Right forelimb (tissue), 1 donor: ENCODE data around the gene RTEL1.
"Not testable (repeated sequence)": the region's sequence is repeated elsewhere in the genome, so short reads cannot be mapped to it uniquely, and the experiment has no call there.

ENCODE experiments used
- DNase-seq: peaks from one replicate; pipeline ENCODE4 v3.0.0-alpha.2; 2018

RTEL1 gene

DNA sequence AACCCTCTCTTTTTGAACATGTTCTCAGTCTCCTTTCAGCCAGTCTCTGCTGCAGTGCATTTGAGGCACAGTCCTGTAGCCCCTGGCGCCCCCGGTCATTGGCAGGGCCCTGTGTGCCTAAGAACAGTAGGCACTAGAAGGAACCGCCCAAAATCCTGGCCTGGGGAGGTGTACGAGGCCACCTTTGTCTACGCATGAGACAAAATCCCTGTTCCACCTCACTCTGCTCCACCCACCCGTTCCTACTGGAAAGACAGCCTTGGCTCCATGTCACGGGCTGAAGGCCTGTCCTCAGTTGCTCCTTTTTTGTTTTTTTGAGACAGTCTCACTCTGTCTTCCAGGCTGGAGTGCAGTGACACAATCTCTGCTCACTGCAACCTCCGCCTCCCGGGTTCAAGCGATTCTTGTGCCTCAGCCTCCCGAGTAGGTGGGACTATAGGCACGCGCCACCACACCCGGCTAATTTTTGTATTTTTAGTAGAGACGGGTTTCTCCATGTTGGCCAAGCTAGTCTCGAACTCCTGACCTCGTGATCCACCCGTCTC lies 72.1 kb downstream of the RTEL1 start:
- DNase-seq: not testable (repeated sequence)

DNA sequence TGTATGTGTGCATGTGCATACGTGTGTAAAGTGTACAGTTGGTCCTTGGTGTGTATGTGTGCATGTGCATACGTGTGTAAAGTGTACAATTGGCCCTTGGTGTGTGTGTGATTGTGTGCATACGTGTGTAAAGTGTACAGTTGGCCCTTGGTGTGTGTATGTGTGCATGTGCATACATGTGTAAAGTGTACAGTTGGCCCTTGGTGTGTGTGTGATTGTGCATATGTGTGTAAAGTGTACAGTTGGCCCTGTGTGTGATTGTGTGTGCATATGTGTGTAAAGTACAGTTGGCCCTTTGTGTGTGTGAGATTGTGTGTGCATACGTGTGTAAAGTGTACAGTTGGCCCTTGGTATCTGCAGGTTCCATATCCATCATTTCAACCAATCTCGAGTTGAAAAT lies 73.3 kb downstream of the RTEL1 start:
- DNase-seq: no peak

DNA sequence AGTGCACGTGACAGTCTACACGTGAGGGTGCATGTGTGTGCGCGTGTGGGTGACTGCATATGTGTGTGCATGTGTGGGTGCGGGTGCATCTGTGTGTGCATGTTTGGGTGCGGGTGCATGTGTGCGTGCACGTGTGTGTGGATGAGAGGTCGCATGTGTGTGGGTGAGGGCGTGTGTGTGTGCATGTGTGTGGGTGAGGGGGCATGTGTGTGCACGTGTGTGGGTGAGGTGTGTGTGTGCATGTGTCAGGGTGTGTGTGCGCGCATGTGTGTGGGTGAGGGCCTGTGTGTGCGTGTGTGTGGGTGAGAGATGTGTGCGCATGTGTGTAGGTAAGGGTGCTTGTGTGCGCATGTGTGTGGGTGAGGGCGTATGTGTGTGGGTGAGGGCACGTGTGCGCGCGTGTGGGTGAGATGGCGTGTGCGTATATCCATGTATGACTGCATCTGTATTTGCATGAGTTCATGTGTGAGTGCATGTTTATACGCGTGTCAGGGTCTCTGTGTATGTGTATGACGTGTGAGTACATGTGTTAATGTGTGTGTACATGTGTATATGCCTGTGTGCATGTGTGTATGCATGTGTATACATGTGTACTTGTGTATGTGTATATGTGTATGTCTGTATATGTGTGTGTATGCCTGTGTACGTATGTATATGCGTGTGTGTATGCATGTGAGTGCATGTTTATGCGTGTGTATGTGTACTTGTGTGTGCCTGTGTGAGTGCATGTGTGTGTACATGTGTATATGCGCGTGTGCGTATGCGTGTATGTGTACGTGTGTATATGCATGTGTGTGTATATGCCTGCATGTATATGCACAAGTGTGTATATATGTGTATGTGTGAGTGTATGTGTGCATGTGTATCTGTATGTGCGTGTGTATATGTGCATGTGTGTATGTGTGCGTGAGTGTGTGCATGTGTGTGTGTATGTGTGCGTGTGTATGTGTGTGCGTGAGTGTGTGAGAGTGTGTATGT lies 74.3 kb downstream of the RTEL1 start:
- no peak for DNase-seq

DNA sequence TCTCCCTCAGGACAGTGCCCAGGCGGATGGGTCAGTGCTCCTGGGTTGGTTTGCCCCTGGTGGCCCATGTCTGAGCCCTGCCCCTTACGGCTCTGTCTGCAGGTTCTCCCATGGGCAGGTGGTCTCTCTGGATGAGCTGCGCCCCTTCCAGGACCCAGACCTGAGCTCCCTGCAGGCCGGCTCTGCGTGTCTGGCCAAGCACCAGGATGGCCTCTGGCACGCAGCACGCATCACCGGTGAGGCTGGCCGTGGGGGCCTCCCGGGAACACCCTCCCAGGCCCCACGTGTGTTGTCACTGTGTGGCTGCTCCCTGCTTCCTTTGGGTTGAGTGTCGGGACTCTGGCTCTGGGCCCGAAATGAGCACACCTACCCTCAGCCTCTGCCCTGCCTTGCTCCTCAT lies 75.0 kb downstream of the RTEL1 start:
- no peak for DNase-seq

DNA sequence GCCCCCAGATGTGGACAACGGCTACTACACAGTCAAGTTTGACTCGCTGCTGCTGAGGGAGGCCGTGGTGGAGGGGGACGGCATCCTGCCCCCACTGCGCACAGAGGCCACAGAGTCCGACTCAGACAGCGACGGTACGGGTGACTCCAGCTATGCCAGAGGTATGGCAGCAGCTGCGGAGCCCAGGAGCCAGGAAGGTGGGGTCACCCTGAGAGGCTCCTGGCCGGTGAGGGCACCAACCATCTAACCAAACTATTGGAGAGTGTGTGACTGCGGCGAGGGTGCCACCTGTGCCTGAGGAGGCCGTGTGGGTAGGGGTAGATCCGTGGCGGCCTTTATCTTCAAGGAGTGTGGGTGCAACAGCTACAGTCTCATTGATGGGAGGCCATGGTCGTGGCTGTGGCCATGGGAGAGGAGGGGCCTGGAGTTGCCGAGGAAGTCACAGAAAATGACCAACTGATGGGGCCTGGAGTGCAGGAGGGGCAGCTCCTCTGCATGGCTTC lies 75.5 kb downstream of the RTEL1 start:
- no peak for DNase-seq

DNA sequence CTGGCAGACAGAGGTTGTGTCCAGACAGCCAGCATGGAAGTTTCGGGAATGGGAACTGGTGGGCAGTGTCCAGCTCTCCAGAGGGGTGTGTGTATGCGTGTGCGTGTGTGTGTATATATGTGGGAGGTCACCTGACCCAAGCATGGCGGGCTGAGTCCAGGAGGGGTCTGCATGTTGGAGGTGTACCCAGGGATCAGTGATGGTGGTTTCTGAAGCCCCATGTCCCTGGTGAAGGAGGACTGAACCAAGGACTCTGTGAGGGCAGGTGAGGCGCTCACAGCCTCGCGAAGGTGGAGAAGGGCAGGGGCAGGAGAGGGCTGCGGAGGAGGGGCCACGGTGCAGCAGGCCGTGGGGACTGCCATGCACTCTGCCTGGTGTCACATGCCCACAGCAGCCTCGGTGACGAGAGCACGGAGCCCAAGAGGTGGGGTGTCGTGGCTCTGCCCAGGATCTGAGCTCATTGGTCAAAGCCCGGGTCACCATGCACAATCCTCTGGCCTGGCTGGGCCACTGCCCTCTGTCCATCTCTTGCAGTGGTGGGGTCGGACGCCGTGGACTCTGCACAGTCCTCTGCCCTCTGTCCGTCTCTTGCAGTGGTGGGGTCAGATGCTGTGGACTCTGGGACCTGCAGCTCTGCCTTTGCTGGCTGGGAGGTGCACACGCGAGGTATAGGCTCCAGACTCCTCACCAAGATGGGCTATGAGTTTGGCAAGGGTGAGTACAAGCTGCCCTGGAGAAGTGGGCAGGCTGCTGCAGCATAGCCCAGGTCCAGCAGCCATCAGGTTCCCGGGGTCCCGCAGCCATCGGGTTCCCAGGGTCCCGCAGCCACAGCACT lies 76.2 kb downstream of the RTEL1 start:
- DNase-seq: no peak

DNA sequence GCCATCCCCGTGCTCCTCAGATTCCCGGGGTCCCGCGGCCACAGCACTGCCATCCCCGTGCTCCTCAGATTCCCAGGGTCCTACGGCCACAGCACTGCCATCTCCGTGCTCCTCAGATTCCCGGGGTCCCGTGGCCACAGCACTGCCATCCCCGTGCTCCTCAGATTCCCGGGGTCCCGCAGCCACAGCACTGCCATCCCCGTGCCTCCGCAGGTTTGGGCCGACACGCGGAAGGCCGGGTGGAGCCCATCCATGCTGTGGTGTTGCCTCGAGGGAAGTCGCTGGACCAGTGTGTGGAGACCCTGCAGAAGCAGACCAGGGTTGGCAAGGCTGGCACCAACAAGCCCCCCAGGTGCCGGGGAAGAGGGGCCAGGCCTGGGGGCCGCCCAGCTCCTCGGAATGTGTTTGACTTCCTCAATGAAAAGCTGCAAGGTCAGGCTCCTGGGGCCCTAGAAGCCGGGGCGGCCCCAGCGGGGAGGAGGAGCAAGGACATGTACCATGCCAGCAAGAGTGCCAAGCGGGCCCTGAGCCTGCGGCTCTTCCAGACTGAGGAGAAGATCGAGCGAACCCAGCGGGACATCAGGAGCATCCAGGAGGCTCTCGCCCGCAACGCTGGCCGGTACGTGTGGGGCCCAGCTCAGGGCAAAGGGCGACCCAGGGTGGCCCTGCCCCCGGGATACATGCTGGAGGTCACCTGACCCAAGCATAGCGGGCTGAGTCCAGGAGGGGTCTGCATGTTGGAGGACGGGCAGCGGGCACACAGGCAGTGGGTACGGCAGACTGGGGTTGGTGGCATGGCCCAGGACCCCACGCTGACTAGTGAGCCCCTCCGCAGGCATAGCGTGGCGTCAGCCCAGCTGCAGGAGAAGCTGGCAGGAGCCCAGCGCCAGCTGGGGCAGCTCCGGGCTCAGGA lies 77.1 kb downstream of the RTEL1 start:
- DNase-seq: no peak

DNA sequence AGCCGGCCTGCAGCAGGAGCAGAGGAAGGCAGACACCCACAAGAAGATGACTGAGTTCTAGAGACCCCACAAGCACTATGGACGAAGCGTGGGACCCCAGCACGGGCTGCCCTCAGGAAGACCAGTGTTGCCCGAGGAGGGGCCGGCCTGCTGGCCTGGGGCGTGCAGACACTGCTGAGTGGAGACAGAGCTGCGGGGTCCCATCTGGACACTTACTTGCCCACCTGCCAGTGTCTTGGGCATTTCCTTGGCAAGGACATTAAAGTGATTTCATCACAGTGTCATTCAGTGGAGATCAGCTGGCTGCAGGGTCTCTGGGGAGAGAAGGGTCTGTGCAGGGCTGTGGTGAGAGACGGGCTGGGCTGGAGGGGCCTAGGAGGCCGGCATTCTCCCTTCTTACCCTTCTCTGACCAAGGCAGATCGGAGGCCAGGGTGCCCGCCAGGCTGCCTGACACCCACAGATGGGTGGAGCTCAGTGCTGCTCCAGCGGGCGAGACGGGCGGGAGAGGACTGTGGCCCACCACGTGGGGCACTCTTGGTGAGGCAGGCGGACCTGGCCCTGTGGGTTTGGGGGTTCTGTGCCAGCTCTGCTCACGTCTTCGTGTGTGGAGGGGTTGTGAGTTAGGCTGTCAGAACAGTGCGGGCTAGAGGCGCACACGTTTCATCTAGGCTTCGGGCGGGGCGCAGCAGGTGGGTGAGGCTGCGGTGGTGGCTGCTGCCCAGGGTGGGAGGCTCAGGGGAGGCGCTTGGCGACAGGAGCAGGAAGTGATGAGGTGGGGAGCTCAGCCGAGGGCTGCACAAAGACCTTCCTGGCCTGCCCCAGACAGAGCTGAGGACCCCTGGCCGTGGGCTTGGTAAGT lies 78.0 kb downstream of the RTEL1 start, which contains the start of gene LIME1:
LIME1 (plus strand) TSS at position 806 of the 860 bp plus-strand sequence. CDS start 886 bp downstream, outside the sequence.
- DNase-seq: no peak

DNA sequence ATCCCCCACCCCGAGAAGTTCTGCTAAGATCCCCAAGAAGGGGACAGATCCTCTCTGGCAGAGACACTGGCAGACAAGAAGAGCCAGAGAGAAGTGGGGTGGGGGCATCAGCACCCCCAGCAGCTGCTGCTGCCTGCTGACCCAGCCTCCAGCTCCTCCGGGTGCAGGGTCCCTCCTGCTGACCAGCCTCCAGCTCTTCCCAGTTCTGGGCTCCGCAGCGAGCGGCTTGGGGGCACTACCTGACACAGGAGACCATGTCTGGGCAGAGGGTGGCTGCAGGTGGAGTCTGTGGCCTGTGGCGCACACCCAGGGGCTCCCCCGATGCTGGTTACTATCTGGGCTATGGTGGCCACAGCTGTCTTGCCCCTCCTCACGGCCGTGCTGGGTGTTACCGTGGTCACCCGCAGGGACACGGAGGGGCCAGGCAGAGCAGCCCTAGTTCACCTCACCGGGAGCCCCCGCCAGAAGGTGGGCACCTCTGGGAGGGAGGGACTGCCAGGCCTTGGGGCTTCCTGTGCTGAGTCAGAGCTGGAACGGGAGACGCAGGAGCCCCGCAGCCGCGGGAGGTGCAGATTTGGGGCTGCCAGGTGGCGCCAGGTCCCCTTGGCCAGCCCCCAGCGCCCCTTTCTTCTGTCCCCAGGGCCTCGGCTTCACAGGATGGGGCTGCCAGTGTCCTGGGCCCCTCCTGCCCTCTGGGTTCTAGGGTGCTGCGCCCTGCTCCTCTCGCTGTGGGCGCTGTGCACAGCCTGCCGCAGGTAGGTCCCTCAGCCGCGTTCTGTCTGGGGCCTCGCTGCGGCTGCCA lies 79.0 kb downstream of the RTEL1 start:
- no peak for DNase-seq

DNA sequence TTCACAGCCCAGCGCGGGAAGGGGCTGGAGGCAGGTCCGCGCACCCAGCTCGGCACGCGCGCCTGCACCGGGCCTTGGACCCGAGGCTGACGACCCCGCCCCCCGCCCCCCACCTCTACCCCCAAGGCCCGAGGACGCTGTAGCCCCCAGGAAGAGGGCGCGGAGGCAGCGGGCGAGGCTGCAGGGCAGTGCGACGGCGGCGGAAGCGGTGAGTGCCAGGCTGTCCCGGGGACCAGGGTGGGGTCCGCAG lies 79.5 kb downstream of the RTEL1 start:
- no peak for DNase-seq

DNA sequence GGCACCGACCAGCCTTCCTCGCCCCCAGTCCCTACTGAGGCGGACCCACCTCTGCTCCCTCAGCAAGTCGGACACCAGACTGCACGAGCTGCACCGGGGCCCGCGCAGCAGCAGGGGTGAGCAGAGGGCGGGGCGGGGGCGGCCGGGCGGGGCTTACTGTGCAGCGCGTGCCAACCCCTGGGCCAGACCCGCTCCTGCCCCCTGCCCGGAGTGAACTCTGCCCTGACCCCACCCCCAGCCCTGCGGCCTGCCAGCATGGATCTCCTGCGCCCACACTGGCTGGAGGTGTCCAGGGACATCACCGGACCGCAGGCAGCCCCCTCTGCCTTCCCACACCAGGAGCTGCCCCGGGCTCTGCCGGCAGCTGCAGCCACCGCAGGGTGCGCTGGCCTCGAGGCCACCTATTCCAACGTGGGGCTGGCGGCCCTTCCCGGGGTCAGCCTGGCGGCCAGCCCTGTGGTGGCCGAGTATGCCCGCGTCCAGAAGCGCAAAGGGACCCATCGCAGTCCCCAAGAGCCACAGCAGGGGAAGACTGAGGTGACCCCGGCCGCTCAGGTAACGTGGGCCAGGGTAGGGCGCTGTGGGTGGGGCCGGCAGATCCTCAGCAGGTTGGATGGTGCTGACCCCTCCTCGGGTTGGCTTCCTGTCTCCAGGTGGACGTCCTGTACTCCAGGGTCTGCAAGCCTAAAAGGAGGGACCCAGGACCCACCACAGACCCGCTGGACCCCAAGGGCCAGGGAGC lies 80.0 kb downstream of the RTEL1 start:
- no peak for DNase-seq

DNA sequence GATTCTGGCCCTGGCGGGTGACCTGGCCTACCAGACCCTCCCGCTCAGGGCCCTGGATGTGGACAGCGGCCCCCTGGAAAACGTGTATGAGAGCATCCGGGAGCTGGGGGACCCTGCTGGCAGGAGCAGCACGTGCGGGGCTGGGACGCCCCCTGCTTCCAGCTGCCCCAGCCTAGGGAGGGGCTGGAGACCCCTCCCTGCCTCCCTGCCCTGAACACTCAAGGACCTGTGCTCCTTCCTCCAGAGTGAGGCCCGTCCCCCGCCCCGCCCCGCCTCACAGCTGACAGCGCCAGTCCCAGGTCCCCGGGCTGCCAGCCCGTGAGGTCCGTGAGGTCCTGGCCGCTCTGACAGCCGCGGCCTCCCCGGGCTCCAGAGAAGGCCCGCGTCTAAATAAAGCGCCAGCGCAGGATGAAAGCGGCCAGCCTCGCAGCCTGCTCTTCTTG lies 80.6 kb downstream of the RTEL1 start:
- peak; percentile 72 for DNase-seq

DNA sequence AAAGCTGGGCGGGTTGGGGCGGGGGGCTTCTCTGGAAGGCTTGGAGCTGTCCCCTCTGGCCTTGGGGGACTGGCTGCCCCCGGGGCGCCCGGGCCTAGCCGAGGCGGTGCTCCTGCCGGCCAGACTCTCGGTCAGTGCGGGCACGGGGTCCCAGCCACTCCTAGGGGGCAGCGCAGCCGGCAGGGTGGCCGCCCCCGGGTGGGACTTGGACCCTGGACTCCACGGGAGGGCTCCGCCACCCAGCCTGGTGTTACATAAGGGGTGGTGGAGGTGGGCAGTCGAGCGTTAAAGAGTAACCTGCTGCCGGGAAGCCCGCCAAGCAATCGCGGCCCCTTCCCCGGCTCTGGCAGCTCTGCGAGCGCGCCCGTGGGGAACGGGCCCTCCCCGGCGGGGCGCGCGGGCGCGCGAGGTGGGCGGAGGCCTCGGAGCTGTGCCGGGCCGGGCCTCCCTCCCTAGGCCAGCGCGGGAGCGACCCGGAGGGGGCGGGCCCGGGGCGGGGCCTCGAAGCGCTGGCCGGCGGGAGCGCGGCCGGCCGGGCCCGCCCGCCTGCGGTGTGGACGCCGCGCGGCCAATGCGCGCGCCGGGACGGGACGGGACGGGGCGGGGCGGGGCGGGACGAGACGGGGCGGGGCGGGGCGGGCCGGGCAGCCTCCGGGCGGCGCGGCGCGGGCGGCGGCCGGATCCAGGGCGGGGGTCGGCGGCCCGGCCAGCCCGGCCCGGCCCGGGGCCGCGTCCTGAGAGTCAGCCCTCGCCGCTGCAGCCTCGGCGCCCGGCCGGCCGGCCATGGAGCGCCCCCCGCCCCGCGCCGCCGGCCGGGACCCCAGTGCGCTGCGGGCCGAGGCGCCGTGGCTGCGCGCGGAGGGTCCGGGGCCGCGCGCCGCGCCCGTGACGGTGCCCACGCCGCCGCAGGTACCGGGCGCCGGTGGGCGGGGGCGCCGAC lies 81.3 kb downstream of the RTEL1 start, which contains the start of gene SLC2A4RG:
SLC2A4RG (plus strand) TSS at position 647 of the 940 bp plus-strand sequence; CDS start at position 784, 137 bp downstream.
- DNase-seq: peak; percentile 84

DNA sequence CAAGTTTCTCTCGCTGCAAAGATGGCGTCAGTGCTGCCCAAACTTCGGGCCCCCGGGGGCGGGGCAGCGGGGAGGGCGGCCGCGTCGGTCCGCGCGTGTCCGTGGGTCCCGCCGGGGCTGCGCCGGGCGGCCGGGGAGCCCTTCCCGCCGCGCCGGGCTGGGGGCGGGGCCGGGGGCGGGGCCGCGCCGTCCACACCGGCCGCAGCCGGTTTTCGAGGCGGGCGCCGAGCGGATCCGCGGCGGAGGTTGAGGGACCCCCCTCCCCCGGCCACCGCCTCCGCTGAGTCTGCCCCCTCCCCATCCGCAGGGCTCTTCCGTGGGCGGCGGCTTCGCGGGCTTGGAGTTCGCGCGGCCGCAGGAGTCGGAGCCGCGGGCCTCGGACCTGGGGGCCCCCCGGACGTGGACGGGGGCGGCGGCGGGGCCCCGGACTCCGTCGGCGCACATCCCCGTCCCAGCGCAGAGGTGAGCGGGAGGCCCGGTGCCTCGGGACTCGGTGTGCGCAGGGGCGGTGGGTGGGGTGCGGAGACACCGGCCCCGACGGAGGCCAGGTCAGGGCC lies 82.0 kb downstream of the RTEL1 start:
- peak; percentile 70 for DNase-seq

DNA sequence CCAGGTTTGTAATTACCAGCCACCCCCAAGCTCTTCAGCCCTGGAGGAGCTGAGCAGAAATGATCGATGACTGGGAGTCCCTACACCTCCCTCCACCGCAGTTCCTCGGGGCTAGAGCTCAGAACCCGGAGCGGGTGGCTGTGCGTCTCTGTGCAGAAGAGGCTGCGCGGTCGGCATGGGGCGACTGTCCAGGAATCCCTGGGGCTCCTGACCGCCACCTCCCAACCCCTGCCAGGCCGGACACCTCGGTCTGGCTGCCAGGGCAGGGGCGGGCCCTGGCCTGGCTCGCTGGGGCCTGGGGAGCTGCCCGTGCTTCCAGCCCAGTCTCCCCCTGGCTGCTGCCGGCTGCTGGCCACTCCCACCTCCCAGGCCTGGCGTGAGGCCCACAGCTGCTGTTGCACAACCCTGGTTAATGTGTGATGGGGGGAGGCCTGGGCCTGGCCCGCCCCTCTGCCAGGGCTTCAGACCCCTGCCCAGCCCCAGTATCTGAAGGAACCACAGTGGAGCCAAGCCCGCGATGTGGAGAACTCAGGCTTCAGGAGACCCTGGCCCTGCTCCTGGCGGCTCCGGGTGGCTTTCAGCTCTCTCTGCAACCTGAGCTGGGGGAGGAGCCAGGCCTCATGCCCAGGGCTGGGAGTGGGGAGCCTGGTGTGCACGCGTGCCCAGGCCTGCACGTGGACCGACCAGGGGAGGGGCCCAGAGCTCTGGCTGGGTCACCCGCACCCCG lies 82.7 kb downstream of the RTEL1 start:
- peak; percentile 96 for DNase-seq

DNA sequence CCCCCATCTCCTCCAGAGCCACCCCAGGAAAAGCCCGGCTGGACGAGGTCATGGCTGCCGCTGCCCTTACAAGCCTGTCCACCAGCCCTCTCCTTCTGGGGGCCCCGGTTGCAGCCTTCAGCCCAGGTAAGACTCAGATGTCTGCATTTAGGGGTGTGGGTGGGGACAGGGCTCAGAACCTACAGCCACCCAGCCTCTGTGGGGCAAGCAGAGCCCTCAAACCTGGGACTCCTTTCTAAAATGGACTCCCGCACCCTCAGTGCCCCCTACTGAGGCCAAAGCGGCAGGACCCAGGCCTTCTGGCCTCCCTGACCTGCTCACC lies 83.2 kb downstream of the RTEL1 start:
- no peak for DNase-seq

DNA sequence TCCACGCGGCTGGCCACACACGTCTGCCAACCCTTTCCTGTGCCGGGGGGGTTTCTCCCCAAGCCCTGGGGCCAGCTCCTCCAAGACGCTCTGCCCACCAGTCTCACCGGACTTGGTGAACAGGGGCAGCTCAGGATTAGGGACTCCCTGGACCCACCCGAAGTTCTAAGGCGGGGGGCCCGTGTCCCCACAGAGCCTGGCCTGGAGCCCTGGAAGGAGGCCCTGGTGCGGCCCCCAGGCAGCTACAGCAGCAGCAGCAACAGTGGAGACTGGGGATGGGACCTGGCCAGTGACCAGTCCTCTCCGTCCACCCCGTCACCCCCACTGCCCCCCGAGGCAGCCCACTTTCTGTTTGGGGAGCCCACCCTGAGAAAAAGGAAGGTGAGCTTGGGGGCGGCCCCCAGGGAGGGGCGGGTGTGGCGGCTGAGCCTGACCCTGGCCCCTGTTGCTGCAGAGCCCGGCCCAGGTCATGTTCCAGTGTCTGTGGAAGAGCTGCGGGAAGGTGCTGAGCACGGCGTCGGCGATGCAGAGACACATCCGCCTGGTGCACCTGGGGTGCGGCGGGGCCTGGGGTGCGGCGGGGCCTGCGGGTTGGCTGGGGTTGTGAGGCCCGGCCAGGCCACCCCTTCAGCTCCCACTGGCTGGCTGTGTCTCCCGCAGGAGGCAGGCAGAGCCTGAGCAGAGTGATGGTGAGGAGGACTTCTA lies 83.7 kb downstream of the RTEL1 start:
- DNase-seq: no peak
